HepG2 (cell line): Measurements from ENCODE around the gene NBEAL1. TPM values are rescaled to one million over a fixed set of nuclear protein-coding genes. Genes with fewer than 3 reads are reported as not detected.
A peak's percentile ranks its signal among the peaks of the same experiment; 100 is the strongest.

ENCODE experiments used
- ARNTL ChIP-seq: sonication (generic); formaldehyde crosslinking; IDR thresholded peaks from 2 replicates; pipeline ENCODE4 v1.4.0; 2020; ENCODE audit warnings: mild to moderate bottlenecking, missing genetic modification reagents
- KLF9 ChIP-seq: IDR thresholded peaks from 2 replicates; pipeline ENCODE4 v1.6.1; 2016; ENCODE audit warnings: low read depth
- KMT2B ChIP-seq: IDR thresholded peaks from 2 replicates; pipeline ENCODE4 v1.6.1; 2016; ENCODE audit warnings: missing genetic modification reagents, missing compliant biosample characterization
- PITX1 ChIP-seq: sonication (generic); formaldehyde crosslinking; IDR thresholded peaks from 2 replicates; pipeline ENCODE4 v1.5.1; 2020; ENCODE audit warnings: mild to moderate bottlenecking, missing genetic modification reagents
- POGZ ChIP-seq: sonication (generic); formaldehyde crosslinking; IDR thresholded peaks from 2 replicates; pipeline ENCODE4 v1.4.0; 2020; ENCODE audit warnings: mild to moderate bottlenecking, missing genetic modification reagents
- PRDM4 ChIP-seq: sonication (generic); formaldehyde crosslinking; IDR thresholded peaks from 2 replicates; pipeline ENCODE4 v1.9.0; 2021; ENCODE audit warnings: missing genetic modification reagents, borderline replicate concordance
- SPEN ChIP-seq: sonication (generic); formaldehyde crosslinking; IDR thresholded peaks from 2 replicates; pipeline ENCODE4 v1.5.1; 2020; ENCODE audit warnings: low read depth, mild to moderate bottlenecking, missing genetic modification reagents
- ZFP62 ChIP-seq: sonication (generic); formaldehyde crosslinking; IDR thresholded peaks from 2 replicates; pipeline ENCODE4 v1.4.0; 2020; ENCODE audit warnings: missing genetic modification reagents
- ZNF224 ChIP-seq: sonication (generic); formaldehyde crosslinking; IDR thresholded peaks from 2 replicates; pipeline ENCODE4 v1.5.0; 2020; ENCODE audit warnings: mild to moderate bottlenecking, missing genetic modification reagents
- ZNF333 ChIP-seq: sonication (generic); formaldehyde crosslinking; IDR thresholded peaks from 2 replicates; pipeline ENCODE4 v1.4.0; 2020; ENCODE audit warnings: mild to moderate bottlenecking, missing genetic modification reagents, borderline replicate concordance
- ZNF431 ChIP-seq: sonication (generic); formaldehyde crosslinking; IDR thresholded peaks from 2 replicates; pipeline ENCODE4 v1.9.0; 2022; ENCODE audit warnings: missing genetic modification reagents, low read depth, mild to moderate bottlenecking, borderline replicate concordance
- ZNF687 ChIP-seq: sonication (generic); formaldehyde crosslinking; IDR thresholded peaks from 2 replicates; pipeline ENCODE4 v1.5.1; 2020; ENCODE audit warnings: mild to moderate bottlenecking, missing genetic modification reagents, moderate library complexity
- ZNF747 ChIP-seq: sonication (generic); formaldehyde crosslinking; IDR thresholded peaks from 2 replicates; pipeline ENCODE4 v1.8.1; 2023; ENCODE audit warnings: missing genetic modification reagents, mild to moderate bottlenecking, borderline replicate concordance
- ZZZ3 ChIP-seq: sonication (generic); formaldehyde crosslinking; IDR thresholded peaks from 2 replicates; pipeline ENCODE4 v1.4.0; 2020; ENCODE audit warnings: missing genetic modification reagents, mild to moderate bottlenecking, borderline replicate concordance
- polyA plus RNA-seq, 8 experiments: library from polyadenylated mRNA; depleted of rRNA in 3 of 8; stranded (reverse) in 7 of 8; unstranded in 1 of 8; fragments of >200 nt; fragmentation: Illumina TruSeq in 4 of 8; extraction: Trizol in 4 of 8; gene quantifications; 2 replicates each; pipeline versions ENCODE4 v1.2.1 to v1.2.3, GENCODE V29; 2011 to 2016; ENCODE audit warnings: low read depth in 4 of 8, missing spikeins in 1 of 8, mixed read lengths in 1 of 8; ENCODE audit not compliant: insufficient read depth in 1 of 8
- total RNA-seq, 5 experiments: library from RNA; depleted of rRNA; stranded (reverse); fragments of >200 nt; fragmentation: Illumina TruSeq; extraction: Trizol; gene quantifications; 2 replicates each; pipeline ENCODE4 v1.2.3, GENCODE V29; 2016; ENCODE audit warnings: low read depth in 1 of 5
- TF ChIP-seq, protein P1 (sequence below): sonication (generic); formaldehyde crosslinking; IDR thresholded peaks from 2 replicates; pipeline ENCODE4 v1.4.0; 2020; ENCODE audit warnings: missing genetic modification reagents, borderline replicate concordance
- TF ChIP-seq, protein P2 (sequence below): sonication (generic); formaldehyde crosslinking; IDR thresholded peaks from 2 replicates; pipeline ENCODE4 v1.5.0; 2020; ENCODE audit warnings: missing genetic modification reagents
- TF ChIP-seq, protein P3 (sequence below): sonication (generic); formaldehyde crosslinking; IDR thresholded peaks from 2 replicates; pipeline ENCODE4 v1.8.1; 2023; ENCODE audit warnings: mild to moderate bottlenecking, missing genetic modification reagents

Gene NBEAL1
- total and polyA plus RNA-seq, 2 of the 13 experiments (the other 11 are each of a cell fraction or from before 2014, with no cell fraction given), result 6.4 to 15.7 TPM

DNA sequence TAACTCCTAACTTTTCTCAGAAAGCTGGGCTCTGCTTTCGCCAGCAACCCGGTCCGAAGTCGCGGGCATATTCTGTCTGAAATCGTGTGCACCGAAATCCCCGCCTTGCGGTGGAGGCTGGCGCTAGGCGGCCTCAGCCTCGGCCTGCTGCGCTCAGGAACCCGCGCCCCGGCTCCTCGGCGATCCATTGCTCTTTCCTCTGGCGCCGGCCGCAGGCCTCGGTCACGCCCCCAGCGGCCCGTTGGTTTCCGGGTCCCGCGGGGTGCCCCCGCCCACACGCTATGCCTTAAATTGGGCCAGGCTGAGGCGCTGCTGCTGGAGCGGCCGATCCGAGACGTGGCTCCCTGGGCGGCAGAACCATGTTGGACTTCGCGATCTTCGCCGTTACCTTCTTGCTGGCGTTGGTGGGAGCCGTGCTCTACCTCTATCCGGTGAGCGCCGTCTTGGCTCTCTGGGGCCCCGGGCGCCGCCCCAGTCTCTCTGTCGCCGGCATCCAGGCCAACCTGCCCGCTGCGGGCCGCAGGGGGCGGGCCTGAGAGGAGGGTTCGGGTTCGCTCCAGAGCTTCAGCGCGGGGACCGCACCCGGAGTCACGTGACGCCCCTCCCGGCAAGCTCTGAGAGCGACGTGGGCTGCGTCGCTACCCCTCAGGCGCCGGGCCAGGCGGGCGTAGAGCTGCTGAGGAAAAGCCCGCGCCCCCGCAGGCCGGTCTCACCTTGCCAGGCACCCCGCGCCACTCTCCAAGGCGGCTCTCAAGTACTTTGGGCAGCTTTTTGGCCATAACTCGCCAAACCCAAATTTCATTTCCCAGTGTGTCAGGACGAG, 224.2 kb downstream of the NBEAL1 start, which contains the start of gene CYP20A1 (continued):
- TF ChIP-seq ZNF224 (CRISPR knock-in tag) (peak; percentile 95), ZNF431 (CRISPR knock-in tag) (no peak; the same call in 1 of the 2 replicates), ZFP62 (CRISPR knock-in tag) (no peak), KMT2B (CRISPR knock-in tag) (peak; percentile 98), SPEN (CRISPR knock-in tag) (peak; percentile 93), ZNF747 (peak; percentile 96), KLF9 (CRISPR knock-in tag) (peak; percentile 97), PITX1 (peak; percentile 80), POGZ (CRISPR knock-in tag) (peak; percentile 99), ZNF687 (CRISPR knock-in tag) (peak; percentile 97), PRDM4 (CRISPR knock-in tag) (no peak), ARNTL (CRISPR knock-in tag) (0 out of 2 replicates have a peak, but pooled peaks have one; percentile 36), ZNF333 (CRISPR knock-in tag) (peak; percentile 96), ZZZ3 (CRISPR knock-in tag) (peak; percentile 75; the same call in 1 of the 2 replicates)
- TF ChIP-seq, protein P1, sequence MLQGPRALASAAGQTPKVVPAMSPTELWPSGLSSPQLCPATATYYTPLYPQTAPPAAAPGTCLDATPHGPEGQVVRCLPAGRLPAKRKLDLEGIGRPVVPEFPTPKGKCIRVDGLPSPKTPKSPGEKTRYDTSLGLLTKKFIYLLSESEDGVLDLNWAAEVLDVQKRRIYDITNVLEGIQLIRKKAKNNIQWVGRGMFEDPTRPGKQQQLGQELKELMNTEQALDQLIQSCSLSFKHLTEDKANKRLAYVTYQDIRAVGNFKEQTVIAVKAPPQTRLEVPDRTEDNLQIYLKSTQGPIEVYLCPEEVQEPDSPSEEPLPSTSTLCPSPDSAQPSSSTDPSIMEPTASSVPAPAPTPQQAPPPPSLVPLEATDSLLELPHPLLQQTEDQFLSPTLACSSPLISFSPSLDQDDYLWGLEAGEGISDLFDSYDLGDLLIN (CRISPR knock-in tag), result peak; percentile 97; the same call in 1 of the 2 replicates
- TF ChIP-seq, protein P2, sequence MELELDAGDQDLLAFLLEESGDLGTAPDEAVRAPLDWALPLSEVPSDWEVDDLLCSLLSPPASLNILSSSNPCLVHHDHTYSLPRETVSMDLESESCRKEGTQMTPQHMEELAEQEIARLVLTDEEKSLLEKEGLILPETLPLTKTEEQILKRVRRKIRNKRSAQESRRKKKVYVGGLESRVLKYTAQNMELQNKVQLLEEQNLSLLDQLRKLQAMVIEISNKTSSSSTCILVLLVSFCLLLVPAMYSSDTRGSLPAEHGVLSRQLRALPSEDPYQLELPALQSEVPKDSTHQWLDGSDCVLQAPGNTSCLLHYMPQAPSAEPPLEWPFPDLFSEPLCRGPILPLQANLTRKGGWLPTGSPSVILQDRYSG (CRISPR knock-in tag), result peak; percentile 43; the same call in 1 of the 2 replicates
- TF ChIP-seq, protein P3, sequence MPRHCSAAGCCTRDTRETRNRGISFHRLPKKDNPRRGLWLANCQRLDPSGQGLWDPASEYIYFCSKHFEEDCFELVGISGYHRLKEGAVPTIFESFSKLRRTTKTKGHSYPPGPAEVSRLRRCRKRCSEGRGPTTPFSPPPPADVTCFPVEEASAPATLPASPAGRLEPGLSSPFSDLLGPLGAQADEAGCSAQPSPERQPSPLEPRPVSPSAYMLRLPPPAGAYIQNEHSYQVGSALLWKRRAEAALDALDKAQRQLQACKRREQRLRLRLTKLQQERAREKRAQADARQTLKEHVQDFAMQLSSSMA (CRISPR knock-in tag), result peak; percentile 97
